Dendritic cell treated with granulocyte-macrophage colony-stimulating factor and Interleukin-4, amounts not matched to agents 40 ng/mL and 50 ng/mL, for 4 days (primary cell): Measurements from ENCODE around the gene IKZF1.

Experiments used
- H3K27ac Mint-ChIP-seq: one replicate; pipeline ENCODE4 v1.8.0; 2022; ENCODE audit warnings: mild to moderate bottlenecking, mixed read lengths
- H3K27me3 Mint-ChIP-seq: one replicate; pipeline ENCODE4 v1.8.0; 2022; ENCODE audit warnings: mild to moderate bottlenecking, mixed read lengths
- H3K36me3 Mint-ChIP-seq: one replicate; pipeline ENCODE4 v1.8.0; 2022; ENCODE audit warnings: low read depth, mixed read lengths
- H3K4me1 Mint-ChIP-seq: one replicate; pipeline ENCODE4 v1.8.0; 2022; ENCODE audit warnings: low read depth, mixed read lengths
- H3K4me3 Mint-ChIP-seq: one replicate; pipeline ENCODE4 v1.8.0; 2022; ENCODE audit warnings: mild to moderate bottlenecking, moderate library complexity, mixed read lengths
- H3K9me3 Mint-ChIP-seq: one replicate; pipeline ENCODE4 v1.8.0; 2022; ENCODE audit warnings: mixed read lengths
- intact Hi-C: fragments of 100-400 bp; cut with micrococcal nuclease; formaldehyde crosslinking; loops from one replicate; pipeline ENCODE4 v1.15.0; 2022

Gene IKZF1

DNA sequence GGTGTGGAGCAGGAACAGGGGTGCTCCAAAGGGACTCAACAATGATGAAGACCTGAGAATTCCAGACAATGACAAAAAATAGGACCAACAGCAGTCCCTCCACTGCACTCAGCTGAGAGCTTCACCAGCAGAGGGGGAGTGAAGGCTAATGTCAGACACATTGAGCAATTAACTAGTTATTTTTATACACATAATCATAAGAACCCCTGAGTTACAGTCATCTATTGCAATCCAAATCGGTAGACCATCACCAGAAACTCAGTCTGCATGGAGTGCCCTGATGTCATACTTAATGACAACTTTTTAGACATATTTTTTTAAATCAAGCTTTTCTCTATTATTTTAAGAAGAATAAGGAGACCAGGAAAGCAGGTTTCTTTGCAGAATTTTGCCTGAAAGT is 30.6 kb upstream of the IKZF1 start:
- no peak overlapping the region for H3K27ac Mint-ChIP-seq
- no peak overlapping the region for H3K4me3 Mint-ChIP-seq

DNA sequence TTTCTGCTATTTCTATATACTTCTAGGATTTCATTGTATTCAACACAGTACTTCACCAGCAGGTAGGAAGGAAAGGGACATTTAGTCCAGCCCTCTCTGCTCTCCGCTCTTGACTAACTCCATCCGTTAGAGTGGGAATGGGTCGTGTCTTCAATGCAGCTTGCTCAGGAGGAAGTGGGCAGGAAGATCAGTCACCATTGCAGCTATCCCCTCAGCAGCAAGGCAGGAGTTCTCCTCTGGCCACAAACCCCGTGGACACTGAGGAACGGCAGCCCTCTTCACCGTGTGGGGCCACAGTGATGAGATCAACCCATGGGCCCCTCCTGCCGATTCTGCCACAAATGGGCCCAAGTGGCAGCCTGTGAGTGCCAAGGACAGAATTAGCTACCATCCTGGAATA is 30.2 kb upstream of the IKZF1 start:
- H3K9me3 Mint-ChIP-seq, result no peaks in the 10 kb centered on the region
- no peak overlapping the region for H3K27ac Mint-ChIP-seq
- H3K36me3 Mint-ChIP-seq, result no peaks in the 10 kb centered on the region
- intact Hi-C loops, result no loop called here
- H3K4me1 Mint-ChIP-seq, result peaks cover 40% of the 10 kb centered on the region
- no peaks in the 10 kb centered on the region for H3K27me3 Mint-ChIP-seq
- H3K4me3 Mint-ChIP-seq, result no peak overlapping the region

More for the DNA sequence above, 30.6 kb upstream of the IKZF1 start:
- H3K9me3 Mint-ChIP-seq, result no peaks in the 10 kb centered on the region
- H3K27me3 Mint-ChIP-seq, result no peaks in the 10 kb centered on the region
- peaks cover 45% of the 10 kb centered on the region for H3K4me1 Mint-ChIP-seq
- intact Hi-C loops, result no loop called here
- H3K36me3 Mint-ChIP-seq, result no peaks in the 10 kb centered on the region

- intact Hi-C loops, result no loop called here
- Mint-ChIP-seq H3K27me3 (no peaks in the 10 kb centered on the region), H3K27ac (no peak overlapping the region), H3K36me3 (no peaks in the 10 kb centered on the region), H3K4me3 (no peak overlapping the region), H3K9me3 (no peaks in the 10 kb centered on the region), H3K4me1 (peaks cover 32% of the 10 kb centered on the region)
Measured at GRCh38 chr7:50275430-50275829, 29.1 kb upstream of the IKZF1 start.

DNA sequence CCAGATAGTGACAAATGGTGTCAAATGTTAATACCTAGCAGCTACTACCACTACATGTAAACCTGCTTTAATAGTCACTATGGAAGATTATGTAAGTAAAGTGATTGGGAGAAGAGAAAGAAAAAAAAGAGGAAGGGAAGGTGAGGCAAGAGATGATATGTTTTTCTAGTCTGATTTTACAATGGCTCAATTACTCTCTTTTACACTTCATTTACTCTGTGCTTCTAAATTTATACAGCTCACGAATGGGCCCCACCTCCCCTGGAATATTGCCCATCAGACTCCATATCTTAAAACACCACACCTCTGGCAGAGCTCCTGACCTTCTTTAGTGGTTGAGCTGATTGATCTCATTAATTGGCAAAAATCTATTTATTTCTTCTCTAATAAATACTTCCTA is 28.0 kb upstream of the IKZF1 start:
- no peak overlapping the region for H3K4me3 Mint-ChIP-seq
- H3K27ac Mint-ChIP-seq, result no peak overlapping the region

DNA sequence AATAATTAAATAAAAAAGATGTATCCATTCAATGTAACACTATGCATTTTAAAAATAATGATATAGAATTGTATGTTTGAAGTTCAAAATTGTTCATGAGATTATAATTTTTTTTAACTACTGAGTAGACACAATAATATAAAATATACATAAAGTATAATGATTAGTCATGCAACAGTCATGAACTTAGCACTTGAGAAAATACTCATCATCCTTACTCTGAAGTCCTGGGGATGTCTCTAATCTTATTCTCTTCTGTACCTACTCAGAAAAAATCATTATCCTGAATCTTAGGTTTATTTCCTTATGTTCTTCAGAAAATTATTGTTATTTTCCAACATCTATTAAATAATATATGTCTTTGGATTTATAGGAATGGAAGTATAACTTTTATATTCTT is 26.4 kb upstream of the IKZF1 start:
- H3K4me1 Mint-ChIP-seq, result peaks cover 55% of the 10 kb centered on the region
- no peaks in the 10 kb centered on the region for H3K9me3 Mint-ChIP-seq
- no peaks in the 10 kb centered on the region for H3K27me3 Mint-ChIP-seq
- no peaks in the 10 kb centered on the region for H3K36me3 Mint-ChIP-seq
- intact Hi-C loops, result no loop called here
- no peak overlapping the region for H3K27ac Mint-ChIP-seq
- no peak overlapping the region for H3K4me3 Mint-ChIP-seq

More for the DNA sequence above, 28.0 kb upstream of the IKZF1 start:
- no peaks in the 10 kb centered on the region for H3K9me3 Mint-ChIP-seq
- intact Hi-C loops, result no loop called here
- no peaks in the 10 kb centered on the region for H3K27me3 Mint-ChIP-seq
- H3K36me3 Mint-ChIP-seq, result no peaks in the 10 kb centered on the region
- peaks cover 40% of the 10 kb centered on the region for H3K4me1 Mint-ChIP-seq

DNA sequence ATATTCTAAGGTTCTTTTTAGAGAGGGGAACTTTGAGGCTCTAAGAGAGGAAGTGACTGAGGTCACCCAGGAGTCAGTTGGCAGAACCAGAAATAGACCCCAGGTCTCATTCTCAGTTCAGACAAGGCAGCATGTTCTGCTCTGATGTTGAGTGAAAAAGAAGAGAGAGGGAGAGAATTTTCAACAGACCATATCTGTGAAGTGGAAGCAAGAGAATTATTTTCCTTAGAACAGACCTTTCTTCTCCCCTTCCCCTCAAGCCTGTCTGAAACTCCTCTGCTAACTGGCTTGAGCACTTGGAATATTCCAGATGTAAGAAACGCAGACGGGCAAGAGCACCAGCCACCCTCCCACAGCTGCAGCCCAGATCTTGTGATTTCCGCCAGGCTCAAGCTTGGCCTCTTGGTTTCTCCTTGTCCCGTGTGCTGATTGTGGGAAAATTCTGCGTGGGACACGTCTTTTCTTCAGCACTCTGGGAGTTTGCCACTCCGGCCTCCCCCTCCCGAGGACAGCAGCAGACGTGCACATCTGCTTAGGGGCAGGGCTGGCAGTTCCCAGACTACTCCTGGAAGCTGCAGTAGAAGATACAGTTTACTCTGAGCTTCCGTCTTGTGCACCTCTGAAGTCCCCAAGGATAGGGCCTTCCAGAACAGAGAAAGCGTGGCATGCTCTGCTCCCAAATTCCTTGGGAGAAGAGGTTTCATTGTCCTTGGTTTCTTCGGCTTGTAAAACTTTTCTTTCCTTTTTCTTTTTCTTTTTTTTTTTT is 22.7 kb upstream of the IKZF1 start:
- Mint-ChIP-seq H3K27ac (peak overlapping the region; percentile 74), H3K4me1 (peaks cover 64% of the 10 kb centered on the region), H3K36me3 (no peaks in the 10 kb centered on the region), H3K9me3 (no peaks in the 10 kb centered on the region), H3K4me3 (peak overlapping the region; percentile 48), H3K27me3 (no peaks in the 10 kb centered on the region)
- intact Hi-C loops, result loop anchor here (2.0 kb wide), 1 partner anchor 15 kb away; no protein-coding TSS in a partner anchor

GRCh38 chr7:50282813-50283605 is 21.5 kb upstream of the IKZF1 start:
- Mint-ChIP-seq H3K36me3 (no peaks in the 10 kb centered on the region), H3K9me3 (no peaks in the 10 kb centered on the region), H3K27me3 (no peaks in the 10 kb centered on the region), H3K4me3 (peak overlapping the region; percentile 32), H3K27ac (peak overlapping the region; percentile 74), H3K4me1 (peaks cover 57% of the 10 kb centered on the region)
- intact Hi-C loops, result no loop called here

- Mint-ChIP-seq H3K27ac (peak overlapping the region; percentile 74), H3K36me3 (no peaks in the 10 kb centered on the region), H3K27me3 (no peaks in the 10 kb centered on the region), H3K4me1 (peaks cover 57% of the 10 kb centered on the region), H3K9me3 (no peaks in the 10 kb centered on the region), H3K4me3 (no peak overlapping the region)
- intact Hi-C loops, result no loop called here
Measured at GRCh38 chr7:50283731-50284130, 20.8 kb upstream of the IKZF1 start.

DNA sequence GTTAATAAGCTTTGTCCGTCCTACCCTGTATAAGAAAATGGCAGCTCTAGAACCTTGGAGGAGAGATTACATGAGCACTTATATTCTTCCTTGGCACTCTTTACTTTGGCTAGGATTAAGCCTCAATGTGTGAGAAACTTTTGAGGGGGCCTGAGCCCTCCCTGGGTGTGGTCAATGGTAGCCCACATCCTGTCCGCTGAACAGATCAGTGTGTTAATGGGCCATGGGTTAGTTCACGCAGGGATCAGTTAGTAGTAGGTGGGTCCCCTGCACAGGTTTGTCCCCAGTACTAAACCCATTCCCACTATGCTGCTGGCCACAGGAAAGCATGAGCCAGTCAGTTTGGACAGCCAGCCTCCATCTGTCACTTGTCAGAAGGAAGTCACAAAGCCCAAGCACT is 20.2 kb upstream of the IKZF1 start:
- Mint-ChIP-seq H3K9me3 (no peaks in the 10 kb centered on the region), H3K36me3 (no peaks in the 10 kb centered on the region), H3K4me3 (no peak overlapping the region), H3K27ac (peak overlapping the region; percentile 24), H3K4me1 (peaks cover 57% of the 10 kb centered on the region), H3K27me3 (no peaks in the 10 kb centered on the region)
- intact Hi-C loops, result no loop called here

DNA sequence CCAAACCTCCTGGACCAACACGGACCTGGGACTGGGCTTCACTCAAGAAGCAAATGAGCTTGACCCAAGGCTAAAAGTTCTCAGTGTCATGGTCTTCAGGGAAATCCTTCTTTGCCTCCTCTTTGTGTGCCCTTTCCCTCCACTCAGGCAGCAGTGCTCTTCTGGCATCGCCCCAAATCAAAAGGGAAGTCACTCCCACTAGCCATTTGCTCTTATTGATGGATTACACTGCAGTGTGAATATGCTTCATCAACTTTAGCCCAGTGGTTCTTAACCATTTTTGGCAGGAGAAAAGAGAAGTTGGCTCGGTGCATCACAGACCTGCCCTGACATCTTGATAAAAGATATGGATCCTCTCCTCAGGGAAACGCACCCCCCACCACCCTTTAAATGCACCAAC is 19.2 kb upstream of the IKZF1 start:
- H3K27me3 Mint-ChIP-seq, result no peaks in the 10 kb centered on the region
- no peak overlapping the region for H3K4me3 Mint-ChIP-seq
- H3K36me3 Mint-ChIP-seq, result no peaks in the 10 kb centered on the region
- H3K27ac Mint-ChIP-seq, result peak overlapping the region; percentile 50
- intact Hi-C loops, result no loop called here
- H3K4me1 Mint-ChIP-seq, result peaks cover 57% of the 10 kb centered on the region
- H3K9me3 Mint-ChIP-seq, result no peaks in the 10 kb centered on the region

DNA sequence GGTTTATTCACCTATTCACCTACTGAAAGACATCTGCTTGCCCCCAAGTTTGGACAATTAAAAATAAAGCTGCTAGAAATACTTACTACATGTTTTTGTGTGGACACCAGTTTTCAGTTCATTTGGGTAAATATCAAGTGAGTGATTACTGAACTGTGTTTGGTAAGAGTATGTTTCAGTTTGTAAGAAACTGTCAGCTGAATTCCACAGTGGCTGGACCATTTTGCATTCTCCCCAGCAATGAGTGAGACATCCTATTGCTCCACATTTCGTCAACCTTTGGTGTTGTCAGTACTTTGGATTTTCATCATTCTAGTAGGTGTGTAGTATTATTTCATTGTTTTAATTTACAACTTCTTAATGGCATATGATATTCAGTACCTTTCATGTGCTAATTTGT is 17.4 kb upstream of the IKZF1 start:
- Mint-ChIP-seq H3K4me1 (peaks cover 44% of the 10 kb centered on the region), H3K9me3 (no peaks in the 10 kb centered on the region), H3K27me3 (no peaks in the 10 kb centered on the region), H3K27ac (no peak overlapping the region), H3K4me3 (no peak overlapping the region), H3K36me3 (no peaks in the 10 kb centered on the region)
- intact Hi-C loops, result no loop called here

DNA sequence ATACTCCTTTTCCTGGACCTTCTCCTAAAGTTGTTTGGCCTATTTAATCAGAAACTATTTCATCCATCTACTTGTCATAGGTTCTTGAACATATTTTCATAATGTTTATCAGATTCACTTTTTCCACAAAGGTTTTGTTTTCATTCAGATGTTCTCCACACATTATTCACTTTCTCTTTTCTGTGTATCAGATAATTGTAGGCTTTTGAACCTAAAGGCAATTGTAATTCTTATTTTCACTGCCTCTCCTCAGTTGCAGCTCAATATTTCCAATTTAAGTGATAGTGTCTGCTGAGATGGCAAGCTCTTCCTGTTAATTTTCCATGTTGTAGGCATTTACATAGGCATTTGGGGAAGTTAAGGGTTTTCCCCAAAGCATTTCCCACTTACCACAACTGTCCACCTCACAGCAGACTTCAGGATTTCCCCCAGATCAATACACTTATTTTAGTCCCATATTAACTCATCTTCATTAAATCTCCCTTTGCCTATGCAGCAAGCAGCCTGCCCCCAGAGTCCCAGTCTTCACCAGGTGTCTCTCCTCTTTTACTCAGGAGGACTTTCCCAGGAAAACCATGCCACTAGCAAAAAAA is 12.3 kb upstream of the IKZF1 start:
- H3K4me1 Mint-ChIP-seq, result peaks cover 15% of the 10 kb centered on the region
- no peaks in the 10 kb centered on the region for H3K27me3 Mint-ChIP-seq
- H3K9me3 Mint-ChIP-seq, result no peaks in the 10 kb centered on the region
- intact Hi-C loops, result no loop called here
- no peak overlapping the region for H3K4me3 Mint-ChIP-seq
- H3K27ac Mint-ChIP-seq, result no peak overlapping the region
- H3K36me3 Mint-ChIP-seq, result no peaks in the 10 kb centered on the region

DNA sequence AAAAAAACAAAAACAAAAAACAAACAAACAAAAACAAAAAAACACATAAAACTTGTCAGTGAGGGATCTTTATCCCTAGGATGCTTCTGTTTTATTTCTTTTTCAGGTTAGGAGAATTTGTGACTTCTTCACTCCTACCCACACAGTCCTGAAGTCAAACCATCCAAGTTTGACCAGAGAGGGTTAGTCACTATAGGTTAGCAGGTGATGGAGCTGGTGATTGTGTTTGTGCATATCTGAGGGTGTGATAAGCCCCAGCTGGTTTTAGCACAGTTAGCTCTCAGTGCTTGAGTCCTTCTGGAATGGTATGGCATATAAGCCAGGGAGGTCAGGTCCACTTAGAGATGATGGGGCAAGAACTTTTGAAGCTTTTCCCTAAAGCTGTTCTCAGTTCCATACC is 11.8 kb upstream of the IKZF1 start:
- intact Hi-C loops, result no loop called here
- Mint-ChIP-seq H3K4me1 (peaks cover 15% of the 10 kb centered on the region), H3K9me3 (no peaks in the 10 kb centered on the region), H3K4me3 (no peak overlapping the region), H3K27me3 (no peaks in the 10 kb centered on the region), H3K36me3 (no peaks in the 10 kb centered on the region), H3K27ac (no peak overlapping the region)

- Mint-ChIP-seq H3K9me3 (no peaks in the 10 kb centered on the region), H3K4me1 (peaks cover 16% of the 10 kb centered on the region), H3K27me3 (no peaks in the 10 kb centered on the region), H3K27ac (no peak overlapping the region), H3K36me3 (no peaks in the 10 kb centered on the region), H3K4me3 (no peak overlapping the region)
- intact Hi-C loops, result no loop called here
Measured at GRCh38 chr7:50293509-50294179, 10.9 kb upstream of the IKZF1 start.
